Muscle of back (tissue), 11 donors: Measurements from ENCODE around the gene ZSCAN1. TPM values are rescaled to one million over a fixed set of nuclear protein-coding genes. Genes with fewer than 3 reads are reported as not detected.

Experiments
- DNase-seq, 3 donors: peaks; one replicate each; pipeline versions ENCODE4 v3.0.0 to v3.0.0-alpha.2; 2013
- polyA plus RNA-seq, 10 donors: library from polyadenylated mRNA; unstranded; fragments of 120-200 nt; gene quantifications; one replicate each; pipeline ENCODE4 v1.2.1, GENCODE V29; 2013; ENCODE audit not compliant: insufficient read length in 10 of 10

Gene ZSCAN1
- polyA plus RNA-seq, 10 donors, result 0.48 to 1.5 (median 0.91) TPM

- DNase-seq, result peak in 1 of 3 donors; percentile 32
Observed at GRCh38 chr19:58083021-58083420, 49.2 kb downstream of the ZSCAN1 start.

- no peak for DNase-seq
Observed at GRCh38 chr19:58084596-58085347, 50.9 kb downstream of the ZSCAN1 start.

GRCh38 chr19:58085348-58085875 lies 51.6 kb downstream of the ZSCAN1 start:
- DNase-seq, result no peak

GRCh38 chr19:58086825-58087710 lies 53.2 kb downstream of the ZSCAN1 start:
- no peak for DNase-seq

GRCh38 chr19:58088521-58089052 lies 54.8 kb downstream of the ZSCAN1 start:
- DNase-seq, result no peak

GRCh38 chr19:58089846-58090245 lies 56.0 kb downstream of the ZSCAN1 start:
- DNase-seq, result no peak

- DNase-seq, result peak; percentile 17 to 37 (median 19)
Observed at GRCh38 chr19:58091251-58091995, 57.6 kb downstream of the ZSCAN1 start.

- no peak for DNase-seq
Observed at GRCh38 chr19:58093071-58093470, 59.2 kb downstream of the ZSCAN1 start.

GRCh38 chr19:58095328-58095727 lies 61.5 kb downstream of the ZSCAN1 start:
- no peak for DNase-seq

GRCh38 chr19:58096884-58097283 lies 63.1 kb downstream of the ZSCAN1 start:
- DNase-seq, result no peak

GRCh38 chr19:58097349-58097748 lies 63.5 kb downstream of the ZSCAN1 start:
- DNase-seq, result no peak

GRCh38 chr19:58097781-58098681 lies 64.2 kb downstream of the ZSCAN1 start, which contains the start of gene ZSCAN18:
Gene ZSCAN18, minus strand, starts transcription at chr19:58098231. Its CDS starts 7,964 bp downstream, at chr19:58090267.
- DNase-seq, result peak; percentile 97 to 99 (median 99)

- DNase-seq, result no peak
Observed at GRCh38 chr19:58098682-58098998, 64.8 kb downstream of the ZSCAN1 start.

Other genes starting within 250 kb of the ZSCAN1 start
- 1 to 10 TPM; 2.1 to 6.4 (median 3.9) TPM for gene ZNF552, start 219.1 kb upstream of the ZSCAN1 start, polyA plus RNA-seq
- 1 to 10 TPM; 3.3 to 7.5 (median 5.4) TPM for gene ZNF587B, start 203.7 kb upstream of the ZSCAN1 start, polyA plus RNA-seq
- 10 to 100 TPM in 8 of 10 donors, 1 to 10 TPM in 2; 9.0 to 24.7 (median 14.7) TPM for gene ZNF587, start 184.2 kb upstream of the ZSCAN1 start, polyA plus RNA-seq
- 10 to 100 TPM; 13.7 to 34.6 (median 24.3) TPM for gene ZNF814, start 145.0 kb upstream of the ZSCAN1 start, polyA plus RNA-seq
- 10 to 100 TPM in 8 of 10 donors, 1 to 10 TPM in 2; 9.2 to 18.8 (median 11.9) TPM for gene ZNF417, start 117.4 kb upstream of the ZSCAN1 start, polyA plus RNA-seq
- 10 to 100 TPM in 5 of 10 donors, 1 to 10 TPM in 5; 6.0 to 19.1 (median 9.6) TPM for gene ZNF418, start 98.6 kb upstream of the ZSCAN1 start, polyA plus RNA-seq
- 1 to 10 TPM; 3.8 to 7.0 (median 6.0) TPM for gene ZNF256, start 86.3 kb upstream of the ZSCAN1 start, polyA plus RNA-seq
- gene C19orf18, start 59.5 kb upstream of the ZSCAN1 start, polyA plus RNA-seq, result 1 to 10 TPM in 5 of 10 donors, under 1 TPM in 5; 0.49 to 3.2 (median 1.0) TPM
- 10 to 100 TPM in 8 of 10 donors, 1 to 10 TPM in 2; 9.1 to 14.2 (median 11.8) TPM for gene ZNF606, start 31.2 kb upstream of the ZSCAN1 start, polyA plus RNA-seq
- gene ZNF135, start 25.3 kb downstream of the ZSCAN1 start, polyA plus RNA-seq, result 10 to 100 TPM in 9 of 10 donors, 1 to 10 TPM in 1; 9.9 to 19.1 (median 13.7) TPM
- 10 to 100 TPM; 50.1 to 66.8 (median 56.6) TPM for gene ZSCAN18, start 64.2 kb downstream of the ZSCAN1 start, polyA plus RNA-seq
- 10 to 100 TPM; 10.5 to 14.5 (median 11.5) TPM for gene ZNF329, start 116.8 kb downstream of the ZSCAN1 start, polyA plus RNA-seq
- 10 to 100 TPM in 3 of 10 donors, 1 to 10 TPM in 7; 7.5 to 11.7 (median 9.7) TPM for gene ZNF274, start 149.0 kb downstream of the ZSCAN1 start, polyA plus RNA-seq
- gene ZNF544, start 194.9 kb downstream of the ZSCAN1 start, polyA plus RNA-seq, result 10 to 100 TPM; 11.1 to 20.5 (median 16.9) TPM
- gene ZNF8, start 244.9 kb downstream of the ZSCAN1 start, polyA plus RNA-seq, result 1 to 10 TPM; 4.0 to 6.7 (median 5.3) TPM